ENCODE measurements around the gene FADS3. TPM values are rescaled to one million over a fixed set of nuclear protein-coding genes. Genes with fewer than 3 reads are reported as not detected.

Gene FADS3
- total RNA-seq, 1 experiment from 2014 or later = 39.5 TPM

DNA sequence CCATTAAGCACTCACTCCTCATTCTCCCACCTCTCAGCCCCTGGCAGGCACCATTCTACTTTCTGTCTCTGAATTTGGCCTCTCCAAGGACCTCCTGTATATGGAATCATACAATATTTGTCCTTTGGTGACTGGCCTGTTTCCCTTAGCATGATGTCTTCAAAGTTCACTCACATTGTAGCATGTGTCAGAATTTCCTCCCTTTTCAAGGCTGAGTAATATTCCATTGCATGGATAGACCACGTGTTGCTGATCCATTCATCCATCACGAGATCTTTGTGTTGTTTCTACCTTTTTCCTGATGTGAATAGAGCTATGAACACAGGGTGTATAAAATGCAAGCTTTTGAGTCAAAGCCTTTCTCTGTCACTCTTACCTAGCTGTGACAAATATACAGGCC lies 51.6 kb downstream of the FADS3 start:
- H2AFZ ChIP-seq (ENCODE audit: low read length) = no peak overlapping the region
- DNase-seq = no peak
- H3K4me2 ChIP-seq (ENCODE audit: low read depth, low read length, poor library complexity, severe bottlenecking) = no peak overlapping the region
- no peaks in the 10 kb centered on the region for H3K9me2 ChIP-seq (replicated peaks; ENCODE audit: insufficient read depth, low read length)
- H3K27me3 ChIP-seq (ENCODE audit: low read length) = no peaks in the 10 kb centered on the region
- peaks cover 10% of the 10 kb centered on the region for H3K4me1 ChIP-seq (ENCODE audit: low read length)
- no peaks in the 10 kb centered on the region for H3K9me3 ChIP-seq (ENCODE audit: low read length)
- no peak overlapping the region for H3K27ac ChIP-seq (ENCODE audit: low read length)
- peaks cover 8% of the 10 kb centered on the region; the same call in 1 of the 2 replicates for H3K36me3 ChIP-seq (ENCODE audit: insufficient read depth, low read length)
- H3K79me2 ChIP-seq (ENCODE audit: low read length) = peaks cover 16% of the 10 kb centered on the region
- no peak overlapping the region for H3K9ac ChIP-seq (ENCODE audit: low read length)
- no peak overlapping the region for H3K4me3 ChIP-seq (ENCODE audit: low read length)
- no peaks in the 10 kb centered on the region for H4K20me1 ChIP-seq (ENCODE audit: insufficient read depth, low read depth, low read length)

DNA sequence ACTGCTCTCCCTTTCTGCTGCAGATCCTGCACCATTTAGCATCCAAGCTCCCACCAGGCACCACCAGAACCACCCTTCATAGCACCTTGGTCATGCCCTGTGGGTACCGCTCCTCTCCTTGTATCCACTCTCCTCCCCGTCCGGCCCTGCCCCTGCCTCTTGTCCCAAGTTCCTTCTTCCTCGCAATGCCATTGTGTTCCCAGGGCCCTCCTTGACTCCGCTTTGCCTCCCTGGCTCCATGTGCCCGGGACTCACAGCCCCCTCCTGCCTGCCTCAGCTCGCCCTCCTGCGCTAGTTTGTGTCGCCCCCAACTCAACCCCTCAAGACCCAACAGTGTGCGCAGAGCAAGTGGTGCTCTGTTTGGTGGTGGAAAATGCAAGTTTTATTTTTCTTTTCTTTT lies 52.4 kb downstream of the FADS3 start:
- Histone ChIP-seq H3K9ac (ENCODE audit: low read length) (no peak overlapping the region), H3K27me3 (ENCODE audit: low read length) (no peaks in the 10 kb centered on the region), H3K27ac (ENCODE audit: low read length) (no peak overlapping the region), H3K9me3 (ENCODE audit: low read length) (no peaks in the 10 kb centered on the region), H3K4me2 (ENCODE audit: low read depth, low read length, poor library complexity, severe bottlenecking) (no peak overlapping the region), H4K20me1 (ENCODE audit: insufficient read depth, low read depth, low read length) (no peaks in the 10 kb centered on the region), H2AFZ (ENCODE audit: low read length) (no peak overlapping the region), H3K9me2 (replicated peaks; ENCODE audit: insufficient read depth, low read length) (no peaks in the 10 kb centered on the region), H3K79me2 (ENCODE audit: low read length) (peaks cover 16% of the 10 kb centered on the region), H3K4me1 (ENCODE audit: low read length) (peaks cover 19% of the 10 kb centered on the region), H3K4me3 (ENCODE audit: low read length) (no peak overlapping the region), H3K36me3 (ENCODE audit: insufficient read depth, low read length) (peaks cover 8% of the 10 kb centered on the region; the same call in 1 of the 2 replicates)
- no peak for DNase-seq

DNA sequence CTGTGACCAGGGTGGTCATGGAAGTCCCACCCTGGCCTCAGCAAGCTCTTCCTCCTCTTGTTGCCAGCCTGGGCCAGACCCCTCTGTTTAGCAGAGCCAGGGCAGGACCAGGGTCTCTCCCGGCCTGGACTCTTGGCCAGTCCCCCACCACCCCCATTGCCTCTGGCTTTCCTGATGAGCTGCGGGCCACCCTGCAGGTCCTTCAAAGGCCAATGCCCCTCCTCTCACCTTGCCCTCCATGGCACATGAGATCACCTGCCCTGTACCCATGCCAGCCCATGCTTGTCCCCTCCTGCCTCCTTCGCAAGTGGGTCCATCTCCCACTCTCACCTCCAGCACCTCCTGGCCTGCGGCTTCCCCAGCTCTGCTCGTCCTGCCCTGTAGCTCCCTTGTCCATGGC lies 52.8 kb downstream of the FADS3 start:
- Histone ChIP-seq H3K9me3 (ENCODE audit: low read length) (no peaks in the 10 kb centered on the region), H3K9ac (ENCODE audit: low read length) (no peak overlapping the region), H3K4me1 (ENCODE audit: low read length) (peaks cover 23% of the 10 kb centered on the region), H4K20me1 (ENCODE audit: insufficient read depth, low read depth, low read length) (no peaks in the 10 kb centered on the region), H3K4me2 (ENCODE audit: low read depth, low read length, poor library complexity, severe bottlenecking) (no peak overlapping the region), H3K9me2 (replicated peaks; ENCODE audit: insufficient read depth, low read length) (no peaks in the 10 kb centered on the region), H3K4me3 (ENCODE audit: low read length) (no peak overlapping the region), H3K36me3 (ENCODE audit: insufficient read depth, low read length) (peaks cover 8% of the 10 kb centered on the region; the same call in 1 of the 2 replicates), H3K79me2 (ENCODE audit: low read length) (peaks cover 16% of the 10 kb centered on the region), H2AFZ (ENCODE audit: low read length) (no peak overlapping the region), H3K27me3 (ENCODE audit: low read length) (no peaks in the 10 kb centered on the region), H3K27ac (ENCODE audit: low read length) (no peak overlapping the region)
- no peak for DNase-seq

DNA sequence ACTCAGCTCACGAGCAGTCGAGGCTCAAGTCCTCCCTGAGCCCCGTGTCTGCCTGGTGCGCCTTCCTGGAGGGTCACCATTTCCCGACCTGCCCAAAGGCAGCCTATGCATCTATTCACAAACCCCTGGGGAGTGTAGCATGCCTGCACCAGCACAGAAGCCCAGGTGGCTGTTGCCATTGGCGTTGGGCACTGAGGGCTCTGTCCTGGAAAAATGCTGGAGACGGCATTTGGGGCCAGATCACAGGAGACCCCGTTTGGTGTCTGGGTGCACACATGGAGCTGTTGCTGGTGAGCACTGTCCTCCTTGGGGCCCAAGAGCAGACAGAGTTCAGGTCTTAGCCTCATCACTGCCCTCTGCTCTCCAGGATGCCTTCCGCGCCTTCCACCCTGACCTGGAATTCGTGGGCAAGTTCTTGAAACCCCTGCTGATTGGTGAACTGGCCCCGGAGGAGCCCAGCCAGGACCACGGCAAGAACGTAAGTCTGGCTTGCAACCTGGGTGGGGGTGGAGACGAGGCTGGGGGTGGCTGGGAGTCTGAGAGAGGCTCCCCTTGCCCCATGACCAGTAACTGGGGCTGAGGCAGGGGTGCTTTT lies 53.8 kb downstream of the FADS3 start:
- Histone ChIP-seq H3K4me1 (ENCODE audit: low read length) (peaks cover 33% of the 10 kb centered on the region), H3K9ac (ENCODE audit: low read length) (no peak overlapping the region), H3K27ac (ENCODE audit: low read length) (no peak overlapping the region), H3K36me3 (ENCODE audit: insufficient read depth, low read length) (peaks cover 8% of the 10 kb centered on the region; the same call in 1 of the 2 replicates), H3K4me2 (ENCODE audit: low read depth, low read length, poor library complexity, severe bottlenecking) (no peak overlapping the region), H3K27me3 (ENCODE audit: low read length) (no peaks in the 10 kb centered on the region), H4K20me1 (ENCODE audit: insufficient read depth, low read depth, low read length) (no peaks in the 10 kb centered on the region; the same call in 1 of the 2 replicates), H3K9me2 (replicated peaks; ENCODE audit: insufficient read depth, low read length) (no peaks in the 10 kb centered on the region), H3K4me3 (ENCODE audit: low read length) (no peak overlapping the region), H2AFZ (ENCODE audit: low read length) (no peak overlapping the region), H3K9me3 (ENCODE audit: low read length) (no peaks in the 10 kb centered on the region), H3K79me2 (ENCODE audit: low read length) (peaks cover 16% of the 10 kb centered on the region)
- no peak for DNase-seq

DNA sequence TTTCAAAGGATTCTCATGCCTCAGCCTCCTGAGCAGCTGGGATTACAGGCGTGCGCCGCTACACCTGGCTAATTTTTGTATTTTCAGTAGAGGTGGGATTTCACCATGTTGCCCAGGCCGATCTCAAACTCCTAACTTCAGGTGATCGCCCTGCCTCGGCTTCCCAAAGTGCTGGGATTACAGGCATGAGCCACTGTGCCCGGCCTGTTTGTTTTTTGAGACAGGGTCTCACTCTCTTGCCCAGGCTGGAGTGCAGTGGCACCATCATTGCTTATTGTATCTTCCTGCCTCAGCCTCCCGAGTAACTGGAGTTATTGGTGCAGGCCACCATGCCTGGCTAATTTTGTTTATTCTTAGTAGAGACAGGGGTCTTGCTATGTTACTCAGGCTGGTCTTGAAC lies 55.2 kb downstream of the FADS3 start:
- peaks cover 46% of the 10 kb centered on the region for H3K4me1 ChIP-seq (ENCODE audit: low read length)
- H3K79me2 ChIP-seq (ENCODE audit: low read length) = peaks cover 16% of the 10 kb centered on the region
- no peak overlapping the region for H3K4me2 ChIP-seq (ENCODE audit: low read depth, low read length, poor library complexity, severe bottlenecking)
- H3K27ac ChIP-seq (ENCODE audit: low read length) = peak overlapping the region; percentile 97
- H2AFZ ChIP-seq (ENCODE audit: low read length) = no peak overlapping the region
- no peak overlapping the region for H3K9ac ChIP-seq (ENCODE audit: low read length)
- H3K27me3 ChIP-seq (ENCODE audit: low read length) = no peaks in the 10 kb centered on the region
- no peak overlapping the region for H3K4me3 ChIP-seq (ENCODE audit: low read length)
- no peaks in the 10 kb centered on the region for H3K9me2 ChIP-seq (replicated peaks; ENCODE audit: insufficient read depth, low read length)
- peaks cover 8% of the 10 kb centered on the region; the same call in 1 of the 2 replicates for H3K36me3 ChIP-seq (ENCODE audit: insufficient read depth, low read length)
- H4K20me1 ChIP-seq (ENCODE audit: insufficient read depth, low read depth, low read length) = no peaks in the 10 kb centered on the region; the same call in 1 of the 2 replicates
- H3K9me3 ChIP-seq (ENCODE audit: low read length) = no peaks in the 10 kb centered on the region
- DNase-seq = no peak

DNA sequence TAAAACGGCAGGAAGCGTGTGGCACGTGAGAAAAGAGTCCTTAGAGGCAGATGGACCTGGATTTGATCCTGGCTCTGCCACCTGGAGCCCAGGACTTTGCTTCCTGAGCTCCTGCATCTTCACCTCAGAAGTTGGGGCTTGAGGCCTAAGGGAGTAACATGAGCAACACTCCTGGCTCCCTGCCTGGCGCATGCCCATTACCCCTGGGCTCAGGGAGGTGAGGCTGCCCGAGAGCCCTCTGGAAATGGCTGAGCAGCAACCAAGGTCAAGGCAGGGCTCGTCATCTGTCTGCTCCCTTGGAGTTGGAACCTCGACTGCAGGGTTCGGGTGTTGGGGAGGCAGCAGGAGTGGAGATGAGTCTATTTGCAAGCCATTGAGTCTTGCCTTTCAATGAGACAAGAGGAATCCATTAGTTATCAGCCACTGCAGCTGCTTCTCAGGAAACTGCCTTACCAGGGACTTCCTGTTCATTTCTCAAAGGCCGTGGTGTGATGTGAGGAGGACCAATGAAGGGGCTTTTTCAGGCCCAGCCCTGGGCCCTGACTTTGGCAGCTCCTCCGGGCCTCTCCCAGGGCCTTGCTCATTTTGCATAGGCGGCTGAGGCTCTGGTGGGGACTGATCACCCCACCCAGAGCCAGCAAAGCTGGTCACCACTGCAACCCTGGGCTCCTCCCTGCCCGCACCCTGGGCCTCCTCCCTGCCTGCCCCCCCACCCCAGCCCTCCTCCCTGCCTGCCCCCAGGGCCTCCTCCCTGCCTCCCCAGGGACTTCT lies 56.9 kb downstream of the FADS3 start:
- peak overlapping the region; percentile 75; the same call in 1 of the 2 replicates for H3K4me3 ChIP-seq (ENCODE audit: low read length)
- H3K27ac ChIP-seq (ENCODE audit: low read length) = peak overlapping the region; percentile 97
- peak; percentile 93 for DNase-seq
- no peak overlapping the region; the same call in 1 of the 2 replicates for H2AFZ ChIP-seq (ENCODE audit: low read length)
- H4K20me1 ChIP-seq (ENCODE audit: insufficient read depth, low read depth, low read length) = no peaks in the 10 kb centered on the region; the same call in 1 of the 2 replicates
- peak overlapping the region; percentile 80 for H3K4me2 ChIP-seq (ENCODE audit: low read depth, low read length, poor library complexity, severe bottlenecking)
- H3K9ac ChIP-seq (ENCODE audit: low read length) = peak overlapping the region; percentile 97
- no peaks in the 10 kb centered on the region for H3K9me2 ChIP-seq (replicated peaks; ENCODE audit: insufficient read depth, low read length)
- peaks cover 63% of the 10 kb centered on the region for H3K4me1 ChIP-seq (ENCODE audit: low read length)
- peaks cover 34% of the 10 kb centered on the region for H3K79me2 ChIP-seq (ENCODE audit: low read length)
- no peaks in the 10 kb centered on the region for H3K27me3 ChIP-seq (ENCODE audit: low read length)
- peaks cover 4% of the 10 kb centered on the region; the same call in 1 of the 2 replicates for H3K36me3 ChIP-seq (ENCODE audit: insufficient read depth, low read length)
- H3K9me3 ChIP-seq (ENCODE audit: low read length) = no peaks in the 10 kb centered on the region

DNA sequence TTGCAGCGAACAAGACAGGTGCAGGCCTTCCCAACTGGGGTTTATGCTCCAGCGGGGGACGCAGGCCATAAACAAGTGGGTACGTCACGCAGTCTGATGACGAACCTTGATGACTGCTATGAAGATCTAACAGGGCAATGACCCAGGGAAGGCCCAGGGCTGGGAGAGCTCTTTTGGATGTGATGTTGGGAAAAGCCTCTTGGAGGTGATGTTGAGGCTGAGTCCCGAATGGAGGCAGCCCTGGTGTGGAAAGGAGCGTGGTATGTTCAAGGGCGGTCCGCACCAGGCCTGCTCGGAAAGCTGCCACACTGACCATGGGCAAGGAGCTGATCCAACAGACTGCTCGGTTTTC lies 57.4 kb downstream of the FADS3 start:
- no peaks in the 10 kb centered on the region for H3K27me3 ChIP-seq (ENCODE audit: low read length)
- peaks cover 65% of the 10 kb centered on the region for H3K4me1 ChIP-seq (ENCODE audit: low read length)
- peaks cover 4% of the 10 kb centered on the region; the same call in 1 of the 2 replicates for H3K36me3 ChIP-seq (ENCODE audit: insufficient read depth, low read length)
- H3K9ac ChIP-seq (ENCODE audit: low read length) = peak overlapping the region; percentile 97
- no peak for DNase-seq
- peak overlapping the region; percentile 97 for H3K27ac ChIP-seq (ENCODE audit: low read length)
- H3K9me2 ChIP-seq (replicated peaks; ENCODE audit: insufficient read depth, low read length) = no peaks in the 10 kb centered on the region
- H4K20me1 ChIP-seq (ENCODE audit: insufficient read depth, low read depth, low read length) = no peaks in the 10 kb centered on the region; the same call in 1 of the 2 replicates
- peaks cover 39% of the 10 kb centered on the region for H3K79me2 ChIP-seq (ENCODE audit: low read length)
- H3K4me3 ChIP-seq (ENCODE audit: low read length) = peak overlapping the region; percentile 75; the same call in 1 of the 2 replicates
- H2AFZ ChIP-seq (ENCODE audit: low read length) = no peak overlapping the region
- no peaks in the 10 kb centered on the region for H3K9me3 ChIP-seq (ENCODE audit: low read length)
- peak overlapping the region; percentile 80 for H3K4me2 ChIP-seq (ENCODE audit: low read depth, low read length, poor library complexity, severe bottlenecking)

DNA sequence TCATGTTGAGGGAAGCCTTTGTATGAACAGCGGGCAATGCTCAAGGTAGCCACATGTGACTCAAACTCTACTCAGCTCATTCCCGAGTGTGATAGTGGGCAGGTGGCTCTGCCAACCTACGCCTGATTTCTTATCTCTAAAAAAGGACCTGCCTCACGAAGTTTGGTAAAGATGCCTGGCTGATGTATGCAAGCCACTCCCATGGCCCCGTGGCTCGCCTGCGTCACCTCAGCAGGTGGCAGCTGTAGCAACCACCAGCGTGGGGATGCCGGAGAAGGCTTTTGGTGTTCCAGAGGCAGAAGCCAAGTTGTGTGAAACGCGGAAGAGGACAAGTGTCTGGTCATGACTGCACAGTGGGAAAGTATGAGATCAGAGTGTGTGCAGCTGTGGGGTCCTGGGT lies 57.9 kb downstream of the FADS3 start:
- peaks cover 44% of the 10 kb centered on the region for H3K79me2 ChIP-seq (ENCODE audit: low read length)
- peak overlapping the region; percentile 97 for H3K9ac ChIP-seq (ENCODE audit: low read length)

More for the DNA sequence above, 57.9 kb downstream of the FADS3 start:
- H3K27me3 ChIP-seq (ENCODE audit: low read length) = no peaks in the 10 kb centered on the region
- DNase-seq = peak; percentile 71
- H3K4me2 ChIP-seq (ENCODE audit: low read depth, low read length, poor library complexity, severe bottlenecking) = peak overlapping the region; percentile 80
- peak overlapping the region; percentile 97 for H3K27ac ChIP-seq (ENCODE audit: low read length)
- no peaks in the 10 kb centered on the region for H3K9me2 ChIP-seq (replicated peaks; ENCODE audit: insufficient read depth, low read length)
- no peaks in the 10 kb centered on the region; the same call in 1 of the 2 replicates for H4K20me1 ChIP-seq (ENCODE audit: insufficient read depth, low read depth, low read length)
- H3K4me3 ChIP-seq (ENCODE audit: low read length) = peak overlapping the region; percentile 75; the same call in 1 of the 2 replicates
- H3K9me3 ChIP-seq (ENCODE audit: low read length) = no peaks in the 10 kb centered on the region
- H2AFZ ChIP-seq (ENCODE audit: low read length) = no peak overlapping the region
- peaks cover 65% of the 10 kb centered on the region for H3K4me1 ChIP-seq (ENCODE audit: low read length)
- peaks cover 4% of the 10 kb centered on the region; the same call in 1 of the 2 replicates for H3K36me3 ChIP-seq (ENCODE audit: insufficient read depth, low read length)

Measured in Karpas-422 (cell line).